Gastrocnemius medialis (tissue), 4 donors: ENCODE data around the gene AK5. TPM values are rescaled to one million over a fixed set of nuclear protein-coding genes. Genes with fewer than 3 reads are reported as not detected.

ENCODE experiments used
- ATAC-seq, 2 donors: fragments of 150-250 bp; one replicate each; pipeline ENCODE4 v1.9.1; 2016
- DNase-seq, 2 donors: peaks; one replicate each; pipeline ENCODE4 v3.0.0-alpha.2; 2019
- H3K27ac ChIP-seq, 4 donors: fragments of 200-600 bp; sonication (generic); 1 replicate in 1 of 4; 2 replicates in 3 of 4; pipeline ENCODE4 v1.5.1; 2016 to 2018; ENCODE audit warnings: mild to moderate bottlenecking in 2 of 4, moderate library complexity in 1 of 4
- H3K27me3 ChIP-seq, 3 donors: fragments of 200-600 bp; sonication (generic) in 2 of 3; 1 replicate in 1 of 3; 2 replicates in 2 of 3; pipeline versions ENCODE4 v1.5.1 to v1.6.0; 2016 to 2019; ENCODE audit warnings: mild to moderate bottlenecking in 1 of 3, moderate library complexity in 1 of 3
- H3K36me3 ChIP-seq, 2 donors: fragments of 200-600 bp; sonication (generic) in 1 of 2; one replicate each; pipeline ENCODE4 v1.5.1; 2017 to 2018
- H3K4me1 ChIP-seq, 2 donors: fragments of 200-600 bp; sonication (generic) in 1 of 2; one replicate each; pipeline ENCODE4 v1.5.1; 2016 to 2017; ENCODE audit warnings: mild to moderate bottlenecking in 2 of 2
- H3K4me3 ChIP-seq, 4 donors: fragments of 200-600 bp; sonication (generic) in 3 of 4; 1 replicate in 1 of 4; 2 replicates in 3 of 4; pipeline ENCODE4 v1.5.1; 2016 to 2019; ENCODE audit warnings: mild to moderate bottlenecking in 2 of 4
- H3K9me3 ChIP-seq, 3 donors: fragments of 200-600 bp; sonication (generic) in 2 of 3; 1 replicate in 1 of 3; 2 replicates in 2 of 3; pipeline ENCODE4 v1.5.1; 2016 to 2019
- CTCF ChIP-seq, 5 experiments: fragments of 450-650 bp in 3 of 5; fragments of 200-600 bp in 2 of 5; sonication (generic) in 2 of 5; IDR thresholded peaks in 4 of 5; conservative IDR thresholded peaks in 1 of 5; 1 replicate in 4 of 5; 2 replicates in 1 of 5; pipeline ENCODE4 v1.5.1; 2016 to 2019; ENCODE audit warnings: antibody characterized with exemption in 5 of 5, mild to moderate bottlenecking in 3 of 5, moderate library complexity in 3 of 5
- POLR2A ChIP-seq, 2 donors: fragments of 450-650 bp; IDR thresholded peaks; one replicate each; pipeline ENCODE4 v1.6.1; 2017; ENCODE audit warnings: antibody characterized with exemption in 2 of 2, mild to moderate bottlenecking in 2 of 2, moderate library complexity in 2 of 2
- in situ Hi-C, 4 donors: fragments of 200-750 bp; cut with MboI; loops; one replicate each; pipeline versions ENCODE4 v1.15.0 to v1.8.0; 2017; ENCODE audit warnings: low sequenced_read_pairs in 4 of 4
- intact Hi-C: fragments of 100-400 bp; cut with DNase I; formaldehyde crosslinking; loops from one replicate; pipeline ENCODE4 v1.15.1; 2023; ENCODE audit warnings: low total_unique reads
- total RNA-seq, 4 donors: library from RNA; depleted of rRNA; stranded (reverse); fragments of >200 nt; gene quantifications; one replicate each; pipeline versions ENCODE4 v1.1.0 to v1.2.3, GENCODE V29; 2016

AK5 gene
- total RNA-seq, 4 donors from 2014 or later = 0.07 to 1.8 TPM; not detected in 2

- in situ Hi-C loops (no loop called here), intact Hi-C loops (loop anchor here (10.0 kb wide), 1 partner anchor 90 kb away; the partner anchor contains the start of gene ZZZ3)
- H3K9me3 ChIP-seq = no peaks in the 10 kb centered on the region
- H3K4me1 ChIP-seq = peaks cover 7 to 8% of the 10 kb centered on the region in 2 donors
- no peak for ATAC-seq
- H3K27me3 ChIP-seq = no peaks in the 10 kb centered on the region
- peaks cover 0 to 12% of the 10 kb centered on the region in 2 donors for H3K36me3 ChIP-seq
- no peak overlapping the region for H3K4me3 ChIP-seq
- no peak for TF ChIP-seq CTCF (IDR thresholded peaks at IDR 0.05 in 4 of 5, conservative IDR thresholded peaks at IDR 0.05 in 1 of 5)
- TF ChIP-seq POLR2A (IDR thresholded peaks at IDR 0.05) = no peak
- no peak for DNase-seq
- H3K27ac ChIP-seq = no peak overlapping the region
These were observed 312.7 kb downstream of the AK5 start for GRCh38 chr1:77594366-77595112.

GRCh38 chr1:77597310-77597709 is 315.5 kb downstream of the AK5 start:
- H3K4me1 ChIP-seq = peaks cover 7 to 8% of the 10 kb centered on the region in 2 donors
- H3K4me3 ChIP-seq = no peak overlapping the region
- H3K9me3 ChIP-seq = no peaks in the 10 kb centered on the region
- intact Hi-C loops (loop anchor here (10.0 kb wide), 1 partner anchor 87 kb away; the partner anchor contains the start of gene ZZZ3), in situ Hi-C loops (no loop called here)
- peaks cover 0 to 12% of the 10 kb centered on the region in 2 donors for H3K36me3 ChIP-seq
- H3K27ac ChIP-seq = no peak overlapping the region
- no peaks in the 10 kb centered on the region for H3K27me3 ChIP-seq
- TF ChIP-seq POLR2A (IDR thresholded peaks at IDR 0.05) = no peak
- TF ChIP-seq CTCF (IDR thresholded peaks at IDR 0.05 in 4 of 5, conservative IDR thresholded peaks at IDR 0.05 in 1 of 5) = no peak
- ATAC-seq = no peak
- no peak for DNase-seq

DNA sequence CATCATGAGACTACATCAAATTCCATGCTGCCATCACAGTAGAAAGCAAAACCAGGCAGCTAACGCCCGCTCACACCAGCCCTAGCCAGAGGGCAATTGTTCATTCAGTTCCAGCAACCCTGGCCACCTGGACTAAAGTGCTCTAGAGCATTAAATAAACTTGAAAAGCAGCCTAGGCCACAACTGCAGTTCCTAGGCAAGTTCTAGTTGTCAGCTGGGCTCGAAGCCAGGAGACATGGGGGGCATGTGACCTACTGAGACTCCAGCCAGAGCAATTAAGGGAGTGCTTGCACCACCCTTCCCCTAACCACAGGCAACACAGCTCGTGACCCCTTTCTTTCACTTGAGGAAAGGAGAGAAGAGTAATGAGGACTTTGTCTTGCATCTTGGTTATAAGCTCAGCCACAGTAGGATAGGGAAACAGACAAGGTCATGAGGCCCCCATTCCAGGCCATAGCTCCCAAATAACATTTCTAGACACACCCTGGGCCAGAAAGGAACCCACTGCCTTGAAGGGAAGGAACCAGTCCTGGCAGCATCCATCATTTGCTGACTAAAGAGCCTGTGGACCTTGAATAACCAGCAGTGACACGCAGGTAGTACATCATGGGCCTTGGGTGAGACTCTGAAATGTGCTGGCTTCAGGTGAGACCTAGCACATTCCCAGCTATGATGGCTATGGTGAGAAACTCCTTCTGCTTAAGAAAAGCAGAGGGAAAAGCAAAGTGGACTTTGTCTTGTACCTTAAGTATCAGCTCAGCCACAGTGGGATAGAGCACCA is 323.6 kb downstream of the AK5 start:
- H3K4me1 ChIP-seq = peaks cover 4 to 6% of the 10 kb centered on the region in 2 donors
- in situ Hi-C loops (no loop called here), intact Hi-C loops (no loop called here)
- DNase-seq (peak; percentile 58 to 64), ATAC-seq (peak; percentile 36 to 39)
- H3K9me3 ChIP-seq = peaks cover 0 to 6% (median 3%) of the 10 kb centered on the region in 3 donors
- peaks cover 0 to 12% of the 10 kb centered on the region in 2 donors for H3K36me3 ChIP-seq
- TF ChIP-seq CTCF (IDR thresholded peaks at IDR 0.05 in 4 of 5, conservative IDR thresholded peaks at IDR 0.05 in 1 of 5) (no peak), POLR2A (IDR thresholded peaks at IDR 0.05) (no peak)
- H3K4me3 ChIP-seq = no peak overlapping the region
- no peaks in the 10 kb centered on the region for H3K27me3 ChIP-seq
- H3K27ac ChIP-seq = peak overlapping the region in 1 of 4 donors; percentile 14

DNA sequence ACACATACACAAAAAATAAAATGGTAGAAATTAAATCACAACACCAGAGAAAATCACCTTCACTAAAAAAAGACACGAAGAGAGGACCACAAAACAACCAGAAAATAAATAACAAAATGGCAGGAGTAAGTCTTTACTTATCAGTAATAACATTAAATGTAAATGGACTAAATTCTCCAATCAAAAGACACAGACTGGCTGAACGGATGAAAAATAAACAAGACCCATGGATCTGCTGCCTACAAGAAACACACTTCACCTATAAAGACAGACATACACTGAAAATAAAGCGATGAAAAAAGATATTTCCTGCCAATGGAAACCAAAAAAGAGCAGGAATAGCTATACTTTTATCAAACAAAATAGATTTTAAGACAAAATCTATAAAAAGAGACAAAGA is 327.1 kb downstream of the AK5 start:
- Histone ChIP-seq H3K27ac (no peak overlapping the region), H3K36me3 (peaks cover 0 to 12% of the 10 kb centered on the region in 2 donors), H3K27me3 (no peaks in the 10 kb centered on the region), H3K9me3 (peaks cover 0 to 6% (median 3%) of the 10 kb centered on the region in 3 donors), H3K4me1 (peaks cover 4 to 6% of the 10 kb centered on the region in 2 donors), H3K4me3 (no peak overlapping the region)
- TF ChIP-seq CTCF (IDR thresholded peaks at IDR 0.05 in 4 of 5, conservative IDR thresholded peaks at IDR 0.05 in 1 of 5) (no peak), POLR2A (IDR thresholded peaks at IDR 0.05) (no peak)
- in situ Hi-C loops = no loop called here
- ATAC-seq (no peak), DNase-seq (no peak)
- intact Hi-C loops = no loop called here

Other genes with a start within 250 kb of the AK5 start
- gene PIGK, start 62.6 kb upstream of the AK5 start, total RNA-seq = 10 to 100 TPM in 3 of 4 donors, 1 to 10 TPM in 1; 9.0 to 12.6 (median 11.2) TPM